Measurements from ENCODE around the gene UMODL1. TPM values are rescaled to one million over a fixed set of nuclear protein-coding genes. Genes with fewer than 3 reads are reported as not detected.

Gene UMODL1
- total and polyA plus RNA-seq, 8 donors = 0.10 to 0.69 (median 0.48) TPM; not detected in 1

DNA sequence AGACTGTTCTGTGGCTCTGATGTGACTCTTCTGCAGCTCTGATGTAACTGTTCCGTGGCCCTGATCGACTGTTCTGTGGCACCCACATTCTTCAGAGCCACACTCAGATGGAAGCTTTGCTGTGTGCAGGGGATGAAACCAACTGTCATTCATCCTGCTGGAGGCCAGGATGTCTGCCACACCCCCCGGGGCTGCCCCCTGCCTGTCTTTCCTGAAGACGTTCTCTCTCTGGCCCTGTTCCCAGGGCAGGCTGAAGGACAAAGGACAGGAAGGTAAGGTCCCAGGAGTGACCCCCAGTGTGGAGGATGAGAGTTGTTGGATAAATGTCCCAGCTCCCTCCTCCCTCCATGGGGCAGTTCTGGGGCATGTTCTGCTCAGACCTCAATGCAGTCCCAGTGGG lies 29.4 kb upstream of the UMODL1 start:
- no peaks in the 10 kb centered on the region for H3K36me3 ChIP-seq
- peaks cover 8 to 14% of the 10 kb centered on the region in 2 donors for H3K4me1 ChIP-seq
- ATAC-seq (no peak), DNase-seq (peak in 1 of 4 donors; percentile 40)
- H3K27me3 ChIP-seq = no peaks in the 10 kb centered on the region
- H3K4me3 ChIP-seq = no peak overlapping the region
- no peak overlapping the region for H3K27ac ChIP-seq
- intact Hi-C loops (cut with DNase I) = no loop called here
- TF ChIP-seq, protein P1, sequence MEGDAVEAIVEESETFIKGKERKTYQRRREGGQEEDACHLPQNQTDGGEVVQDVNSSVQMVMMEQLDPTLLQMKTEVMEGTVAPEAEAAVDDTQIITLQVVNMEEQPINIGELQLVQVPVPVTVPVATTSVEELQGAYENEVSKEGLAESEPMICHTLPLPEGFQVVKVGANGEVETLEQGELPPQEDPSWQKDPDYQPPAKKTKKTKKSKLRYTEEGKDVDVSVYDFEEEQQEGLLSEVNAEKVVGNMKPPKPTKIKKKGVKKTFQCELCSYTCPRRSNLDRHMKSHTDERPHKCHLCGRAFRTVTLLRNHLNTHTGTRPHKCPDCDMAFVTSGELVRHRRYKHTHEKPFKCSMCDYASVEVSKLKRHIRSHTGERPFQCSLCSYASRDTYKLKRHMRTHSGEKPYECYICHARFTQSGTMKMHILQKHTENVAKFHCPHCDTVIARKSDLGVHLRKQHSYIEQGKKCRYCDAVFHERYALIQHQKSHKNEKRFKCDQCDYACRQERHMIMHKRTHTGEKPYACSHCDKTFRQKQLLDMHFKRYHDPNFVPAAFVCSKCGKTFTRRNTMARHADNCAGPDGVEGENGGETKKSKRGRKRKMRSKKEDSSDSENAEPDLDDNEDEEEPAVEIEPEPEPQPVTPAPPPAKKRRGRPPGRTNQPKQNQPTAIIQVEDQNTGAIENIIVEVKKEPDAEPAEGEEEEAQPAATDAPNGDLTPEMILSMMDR (IDR thresholded peaks at IDR 0.05) = no peak
- H3K9me3 ChIP-seq = no peaks in the 10 kb centered on the region

DNA sequence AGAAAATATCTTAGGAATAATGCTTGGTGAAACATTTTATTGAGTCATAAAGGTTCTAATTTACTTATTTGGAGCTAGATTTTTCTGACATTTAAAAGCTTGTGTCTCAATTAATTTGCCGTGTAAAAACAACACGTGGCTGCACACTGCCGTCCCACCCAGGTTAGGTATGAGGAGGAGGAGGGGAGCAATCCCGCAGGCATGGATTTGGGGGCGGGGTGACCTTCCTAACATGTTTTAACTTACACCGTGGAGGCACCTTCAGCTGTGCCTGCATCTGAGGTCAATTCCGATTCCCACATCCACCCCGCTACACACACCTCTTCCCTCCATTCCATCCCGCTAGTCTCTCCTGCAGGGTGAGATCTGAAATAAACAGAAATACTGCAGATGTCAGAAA lies 28.5 kb upstream of the UMODL1 start:
- Histone ChIP-seq H3K36me3 (no peaks in the 10 kb centered on the region), H3K4me3 (no peak overlapping the region)

DNA sequence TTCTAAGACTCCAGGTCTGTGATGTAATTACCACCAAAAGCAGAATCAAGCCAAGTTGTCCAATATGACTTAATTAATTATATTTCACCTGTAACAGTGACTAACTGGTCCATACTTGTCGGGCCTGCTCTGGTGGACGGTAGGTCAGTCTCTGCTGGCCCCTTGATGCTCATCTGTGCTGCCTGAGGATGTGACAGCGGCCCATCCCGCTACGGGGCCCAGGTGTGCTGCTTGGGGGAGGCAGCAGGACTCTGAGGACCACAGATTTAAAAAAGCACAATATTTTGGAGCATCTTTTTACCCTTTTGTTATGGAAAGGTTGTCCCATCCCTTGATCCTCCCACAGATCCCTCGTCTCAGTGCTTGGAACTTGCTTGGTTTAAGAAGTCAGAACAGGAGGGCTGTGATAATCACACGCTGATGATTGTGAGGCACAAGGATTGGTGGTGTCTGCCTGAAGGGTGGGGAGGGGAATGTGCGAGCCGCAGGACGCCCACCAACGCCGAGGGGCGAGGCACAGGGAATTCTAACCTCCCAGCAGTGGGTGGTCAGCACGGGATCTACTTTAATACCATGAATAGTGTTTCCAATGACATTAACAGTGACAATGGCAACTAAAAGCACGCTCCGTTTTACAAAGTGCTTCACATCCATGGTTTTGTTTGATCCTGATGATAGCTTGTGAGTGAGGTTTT lies 27.8 kb upstream of the UMODL1 start:
- Histone ChIP-seq H3K4me1 (peaks cover 11 to 14% of the 10 kb centered on the region in 2 donors), H3K9me3 (no peaks in the 10 kb centered on the region), H3K27me3 (no peaks in the 10 kb centered on the region), H3K4me3 (no peak overlapping the region), H3K36me3 (no peaks in the 10 kb centered on the region), H3K27ac (no peak overlapping the region)
- no peak for ATAC-seq
- intact Hi-C loops (cut with DNase I) = no loop called here
- TF ChIP-seq, protein P1 (IDR thresholded peaks at IDR 0.05) = no peak
- peak in 1 of 4 donors; percentile 55 for DNase-seq

More for the DNA sequence above, 28.5 kb upstream of the UMODL1 start:
- TF ChIP-seq, protein P1 (IDR thresholded peaks at IDR 0.05) = no peak
- H3K4me1 ChIP-seq = peaks cover 8 to 14% of the 10 kb centered on the region in 2 donors
- H3K27me3 ChIP-seq = no peaks in the 10 kb centered on the region
- no peak overlapping the region for H3K27ac ChIP-seq
- H3K9me3 ChIP-seq = no peaks in the 10 kb centered on the region
- ATAC-seq (no peak), DNase-seq (peak in 1 of 4 donors; percentile 23)
- intact Hi-C loops (cut with DNase I) = no loop called here

- Histone ChIP-seq H3K9me3 (no peaks in the 10 kb centered on the region), H3K36me3 (no peaks in the 10 kb centered on the region), H3K4me3 (no peak overlapping the region), H3K4me1 (peaks cover 11 to 14% of the 10 kb centered on the region in 2 donors), H3K27me3 (no peaks in the 10 kb centered on the region), H3K27ac (no peak overlapping the region)
- peak in 1 of 4 donors; percentile 50 for DNase-seq
- no peak for ATAC-seq
- TF ChIP-seq, protein P1 (IDR thresholded peaks at IDR 0.05) = no peak
- intact Hi-C loops (cut with DNase I) = no loop called here
Observed at GRCh38 chr21:42043961-42044360, 27.2 kb upstream of the UMODL1 start.

DNA sequence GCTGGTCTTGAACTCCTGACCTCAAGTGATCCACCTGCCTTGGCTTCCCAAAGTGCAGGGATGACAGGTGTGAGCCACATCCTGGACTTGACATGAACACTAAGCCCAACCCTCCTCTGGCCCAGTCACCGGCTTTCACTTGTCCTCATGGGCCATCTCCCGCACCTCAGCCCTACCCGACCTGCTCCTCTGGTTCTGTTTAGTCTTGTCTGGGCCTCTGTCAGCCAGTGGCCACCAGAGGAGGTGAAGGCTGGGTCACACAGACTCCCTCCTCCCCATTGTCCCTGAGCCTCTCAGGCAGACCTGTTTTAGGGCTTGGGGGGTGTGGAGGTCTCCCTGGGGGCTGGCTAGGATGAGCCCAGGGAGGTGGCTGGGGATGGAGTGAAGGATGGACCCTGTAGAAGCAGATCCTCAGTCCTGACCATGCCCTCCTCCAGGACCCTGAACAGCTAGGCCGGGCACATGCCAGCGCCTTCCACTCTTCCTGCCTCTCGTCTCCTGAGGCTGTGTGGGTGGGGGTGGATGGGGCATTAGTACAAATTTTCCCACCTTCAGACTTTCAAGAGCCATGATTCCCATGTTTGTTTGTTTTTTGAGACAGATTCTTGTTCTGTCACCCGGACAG lies 26.1 kb upstream of the UMODL1 start:
- Histone ChIP-seq H3K27me3 (no peaks in the 10 kb centered on the region), H3K4me3 (no peak overlapping the region), H3K4me1 (peaks cover 5 to 6% of the 10 kb centered on the region in 2 donors), H3K27ac (no peak overlapping the region), H3K36me3 (no peaks in the 10 kb centered on the region), H3K9me3 (no peaks in the 10 kb centered on the region)
- TF ChIP-seq, protein P1 (IDR thresholded peaks at IDR 0.05) = no peak
- no peak for ATAC-seq
- peak in 1 of 4 donors; percentile 55 for DNase-seq
- intact Hi-C loops (cut with DNase I) = no loop called here
